Activated CD4-positive, CD25-positive, alpha-beta regulatory T cell treated with anti-CD3 and anti-CD28 coated beads, Interleukin-2, amount 50 U/mL, for 16 hours (primary cell): ENCODE measurements around the gene REXO5.

Experiments used
- DNase-seq: peaks from one replicate; pipeline ENCODE4 v3.0.0-alpha.2; 2020; ENCODE audit warnings: low read depth, low spot score

Gene REXO5

DNA sequence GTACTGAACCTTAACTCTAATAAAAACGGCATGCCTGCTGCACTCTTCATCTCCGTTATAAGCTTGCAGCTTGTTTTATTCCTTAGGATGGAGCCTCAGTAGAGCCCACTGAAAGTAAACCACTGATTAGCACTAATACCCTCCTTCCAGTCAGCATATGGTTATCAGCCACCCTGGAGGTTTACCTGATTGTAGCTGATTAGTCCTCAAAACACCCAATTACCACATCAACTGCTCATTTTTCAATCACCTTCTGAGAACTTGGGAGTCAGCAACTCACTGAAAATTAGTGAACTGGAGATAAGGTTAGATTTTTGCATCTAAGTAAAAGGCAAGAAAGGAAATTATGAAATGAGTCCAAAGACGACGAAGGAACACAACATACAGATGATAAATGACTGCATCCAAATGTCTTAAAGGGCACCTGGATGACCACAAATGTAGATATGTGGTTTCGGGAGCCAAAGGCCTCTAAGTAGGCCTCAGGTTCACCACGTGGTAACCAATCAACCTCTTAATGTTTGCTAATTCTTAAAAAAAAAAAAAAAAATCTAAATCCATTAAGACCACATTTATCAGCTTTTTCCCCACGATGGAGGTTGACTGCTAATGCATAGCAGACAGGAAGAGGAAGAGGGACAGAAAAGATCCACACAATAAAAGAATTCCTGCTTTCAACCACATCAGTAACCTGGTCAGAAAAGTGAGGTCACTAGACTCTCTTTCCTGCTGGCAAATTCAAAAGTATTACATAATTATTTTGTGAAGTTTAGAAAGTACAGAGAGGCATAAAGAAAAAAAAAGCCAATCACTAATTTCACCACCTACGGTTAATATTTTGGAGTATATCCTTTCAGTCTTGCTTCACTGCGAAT is 65.9 kb downstream of the REXO5 start:
- DNase-seq: no peak

DNA sequence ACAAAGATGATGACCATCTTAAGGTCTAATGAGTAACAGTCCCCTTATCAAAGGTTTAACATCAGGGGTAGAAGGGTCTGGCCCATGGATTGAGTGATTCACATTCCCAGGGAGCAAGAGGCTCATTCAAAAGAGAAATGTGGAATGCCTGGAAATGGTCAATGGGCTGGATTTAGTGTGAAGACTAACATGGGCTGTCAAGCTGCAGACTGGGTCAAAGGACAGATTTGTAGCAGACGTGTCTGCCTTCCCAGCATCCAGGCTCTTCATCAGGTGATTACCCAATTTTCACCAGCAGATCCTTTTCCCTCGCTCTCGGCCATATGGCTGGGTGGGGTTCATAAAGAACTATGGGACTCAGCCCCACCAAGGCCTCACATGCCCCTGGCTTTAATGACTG is 67.0 kb downstream of the REXO5 start:
- DNase-seq: no peak

DNA sequence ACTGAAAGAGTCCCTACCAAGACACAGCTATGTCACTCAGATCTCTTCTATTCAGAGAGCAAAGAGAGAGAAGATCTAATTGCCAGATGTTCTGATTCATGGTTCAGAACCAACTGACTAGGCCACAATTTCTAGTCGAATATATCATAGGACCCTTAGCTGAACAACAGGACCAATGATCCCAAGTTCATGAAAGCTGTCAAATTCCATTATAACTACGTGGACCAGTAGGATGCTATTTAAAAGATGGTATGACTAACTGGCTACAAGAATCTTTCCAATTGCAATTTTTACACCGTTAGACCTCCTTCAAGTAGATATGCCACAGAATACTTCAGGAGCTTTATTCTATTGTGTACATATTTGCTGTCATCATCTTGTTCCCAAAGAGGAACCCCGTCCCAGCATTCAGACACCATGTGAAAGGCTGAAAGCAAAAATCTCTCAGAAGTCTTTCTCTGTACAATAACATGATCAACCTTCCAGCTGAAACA is 67.8 kb downstream of the REXO5 start:
- DNase-seq: no peak

DNA sequence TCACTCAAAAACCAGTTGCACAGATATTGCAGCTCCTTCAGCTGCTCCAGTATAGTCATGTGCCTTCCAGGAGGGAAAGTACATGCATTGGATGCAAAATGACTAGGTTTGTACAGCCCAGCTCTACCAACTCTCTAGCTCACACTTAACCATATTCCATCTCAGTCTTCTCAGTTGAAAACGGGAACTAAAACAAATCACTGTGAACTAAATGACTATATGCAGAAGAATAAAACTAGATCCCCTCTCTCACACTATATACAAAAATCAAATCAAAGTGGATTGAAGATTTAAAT is 69.0 kb downstream of the REXO5 start:
- no peak for DNase-seq

DNA sequence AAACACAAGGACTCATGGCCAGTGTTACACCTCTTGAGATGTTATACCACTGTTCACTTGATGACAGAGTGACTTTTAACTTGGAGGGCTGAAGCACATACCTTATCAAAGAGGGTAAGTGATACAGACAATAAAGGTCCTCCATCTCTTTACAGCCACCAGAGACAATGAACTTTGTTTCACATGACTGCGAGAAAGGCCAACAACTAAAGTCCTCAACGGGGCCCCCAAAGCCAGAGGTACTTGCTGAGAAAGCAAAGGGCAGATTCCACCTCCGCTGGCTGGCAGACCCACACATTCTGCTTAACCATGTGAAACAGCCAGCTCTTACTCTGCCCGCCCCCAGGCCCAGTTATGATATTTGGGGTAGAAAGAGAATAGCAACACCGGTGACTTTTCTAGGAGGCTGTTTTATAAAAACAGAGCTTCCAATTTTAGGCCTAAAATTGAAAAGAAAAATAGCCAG is 72.4 kb downstream of the REXO5 start:
- DNase-seq: no peak

DNA sequence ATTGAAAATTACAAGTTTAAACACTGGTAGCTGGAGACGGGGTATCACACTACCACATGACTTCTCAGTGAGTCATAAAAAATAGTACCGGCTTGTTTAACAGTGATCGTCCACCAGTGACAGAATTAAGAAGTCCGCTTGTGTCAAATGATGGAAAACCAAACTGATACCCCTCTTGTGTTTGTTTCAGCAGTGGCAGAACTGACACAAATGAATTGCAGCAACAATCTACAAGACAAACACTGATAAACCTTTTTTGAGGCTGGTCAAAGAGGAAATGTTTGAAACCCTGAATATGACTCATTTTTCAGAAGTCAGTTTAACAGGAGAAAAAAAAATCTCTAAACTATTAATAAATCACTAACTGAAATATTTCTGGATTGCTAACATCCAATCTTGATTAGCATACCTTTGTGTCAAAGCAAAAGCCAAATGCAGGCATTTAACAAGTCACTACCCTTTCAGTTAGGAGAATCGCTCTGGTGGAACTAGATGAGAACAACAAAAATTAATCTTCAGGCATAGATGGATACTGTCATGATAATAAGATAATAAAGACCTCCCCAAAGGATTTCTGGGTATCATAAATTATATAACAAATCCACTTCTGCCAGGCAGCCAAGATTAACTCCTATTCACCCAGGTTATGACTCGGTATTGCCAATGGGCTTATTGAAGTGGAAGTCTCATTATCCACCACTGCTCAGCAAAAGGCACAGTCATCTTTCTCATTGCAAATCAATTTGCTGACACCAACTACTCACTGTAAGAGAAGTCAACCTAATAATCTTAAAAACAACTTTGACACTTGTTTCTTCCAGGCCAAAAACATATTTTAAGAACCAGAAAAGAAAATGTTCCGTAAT is 73.1 kb downstream of the REXO5 start:
- DNase-seq: no peak

DNA sequence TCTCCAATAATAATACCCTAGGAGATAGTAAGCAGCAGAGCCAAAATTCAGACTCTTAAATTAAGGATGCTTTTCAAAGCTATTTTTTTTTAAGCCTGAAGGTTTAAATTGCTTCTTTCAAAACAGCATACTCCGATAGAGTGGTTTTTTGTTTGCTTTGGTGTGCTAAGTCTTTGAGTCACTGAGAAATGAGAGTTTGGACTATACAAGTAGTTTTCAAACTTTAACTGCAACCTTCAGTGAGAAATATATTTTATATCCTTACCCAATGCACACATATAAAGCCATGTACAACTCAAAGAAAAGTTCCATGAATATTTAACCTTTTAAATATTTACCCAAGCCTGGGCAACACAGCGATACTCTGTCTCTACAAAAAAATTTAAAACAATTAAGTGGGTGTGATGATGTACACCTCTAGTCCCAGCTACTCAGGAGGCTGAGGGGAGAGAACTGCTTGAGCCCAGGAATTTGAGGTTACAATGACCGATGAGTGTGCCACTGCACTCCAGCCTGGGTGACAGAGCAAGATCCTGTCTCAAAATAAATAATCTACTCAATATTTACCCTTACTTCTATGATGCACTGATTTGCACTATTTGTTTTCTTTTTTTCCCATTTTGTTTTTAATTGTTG is 74.7 kb downstream of the REXO5 start:
- no peak for DNase-seq

DNA sequence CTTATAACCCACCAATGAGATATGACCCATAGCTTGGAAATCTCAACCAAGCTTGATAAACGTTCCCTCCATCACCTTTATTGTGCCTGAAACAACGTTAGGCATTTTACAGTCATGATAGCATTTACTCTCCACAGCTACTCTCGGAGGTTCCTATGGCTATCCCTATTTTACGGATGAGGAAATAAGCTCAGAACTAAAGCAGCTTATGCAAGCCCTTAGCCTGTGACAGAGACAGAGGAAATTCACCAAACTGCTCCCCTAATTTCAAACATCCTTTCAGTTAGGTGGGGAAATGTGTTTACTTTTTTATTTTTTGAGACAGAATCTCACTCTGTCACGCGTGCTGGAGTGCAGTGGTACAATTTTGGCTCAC is 75.2 kb downstream of the REXO5 start:
- DNase-seq: no peak

DNA sequence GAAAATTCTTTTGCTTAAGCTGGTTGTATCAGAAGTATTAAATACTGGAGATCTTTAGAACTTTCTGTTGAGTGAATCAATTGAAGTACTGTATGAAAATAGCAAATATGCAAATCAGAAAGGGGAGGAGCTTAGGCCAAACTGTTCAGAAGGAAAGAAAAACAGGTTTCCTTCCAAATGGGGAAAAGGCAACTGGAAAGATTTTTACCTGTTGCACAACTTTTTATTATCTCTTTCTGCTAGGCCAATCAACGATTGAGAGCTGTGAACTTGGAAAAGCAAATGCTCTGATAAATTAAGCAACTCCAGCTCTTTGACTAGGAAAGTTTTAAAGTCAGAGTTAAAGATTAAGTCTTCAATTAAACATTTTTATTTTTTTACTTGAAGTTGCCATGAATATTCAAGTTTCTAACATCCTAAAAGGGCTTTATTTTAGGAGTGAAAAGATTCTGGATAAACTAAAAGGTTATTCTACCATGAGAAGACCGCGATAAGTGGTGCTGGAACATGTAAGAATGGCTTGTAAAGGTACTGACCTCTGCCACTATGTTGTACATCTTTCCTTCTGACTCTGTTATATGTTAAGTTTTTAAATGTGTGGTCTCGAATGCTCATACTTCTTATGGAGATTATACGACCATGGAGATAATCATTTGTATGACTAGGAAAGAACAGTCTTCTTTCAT is 77.4 kb downstream of the REXO5 start:
- DNase-seq: no peak

DNA sequence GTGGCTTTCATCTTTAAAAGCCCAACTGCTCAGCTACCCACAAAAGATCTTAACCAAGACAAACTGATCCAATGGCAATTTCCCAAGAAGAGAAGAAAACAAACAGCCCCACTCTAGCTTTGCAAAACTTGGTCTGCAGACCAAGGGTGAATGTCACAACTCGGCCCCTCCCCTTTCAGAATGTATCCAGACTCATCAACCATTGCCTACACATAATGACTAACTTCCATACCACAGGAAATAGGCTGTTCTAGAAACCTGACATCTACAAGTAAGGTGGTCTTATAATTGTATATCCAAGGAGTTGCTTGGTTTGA is 77.9 kb downstream of the REXO5 start:
- no peak for DNase-seq

DNA sequence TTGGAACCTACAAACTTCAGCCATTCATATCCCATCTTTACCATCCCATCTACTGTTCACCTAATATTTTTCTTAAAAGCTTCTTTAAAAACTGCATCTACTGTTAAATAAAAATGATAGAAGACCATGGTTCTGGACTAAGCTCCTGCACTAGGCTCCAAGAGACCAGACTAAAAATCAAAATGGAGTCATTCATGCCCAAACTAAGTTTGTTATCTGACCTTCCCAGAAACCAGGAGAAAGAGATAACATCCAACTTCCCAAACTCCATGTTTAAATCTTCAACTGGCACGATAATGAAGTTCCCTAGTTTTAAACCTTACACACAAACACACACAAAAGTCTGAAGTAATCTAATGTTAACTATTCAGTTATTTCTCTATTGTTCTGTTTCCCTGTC is 80.0 kb downstream of the REXO5 start:
- no peak for DNase-seq

DNA sequence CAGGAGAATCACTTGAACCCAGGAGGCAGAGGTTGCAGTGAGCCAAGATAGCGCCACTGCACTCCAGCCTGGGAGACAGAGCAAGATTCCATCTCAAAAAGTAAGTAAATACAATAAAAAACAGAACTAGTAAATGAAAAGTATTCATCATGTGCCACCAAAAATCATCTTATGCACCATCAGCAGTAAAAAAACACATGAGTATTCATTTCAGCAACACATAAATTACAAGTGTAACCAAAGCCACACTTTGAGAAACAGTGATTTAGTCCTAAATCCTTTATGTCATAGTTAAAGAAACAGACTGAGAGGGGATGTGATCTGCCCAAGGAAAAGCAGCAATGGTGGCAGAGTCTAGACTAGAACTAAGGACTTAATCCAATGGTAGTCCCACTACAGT is 80.9 kb downstream of the REXO5 start:
- no peak for DNase-seq

DNA sequence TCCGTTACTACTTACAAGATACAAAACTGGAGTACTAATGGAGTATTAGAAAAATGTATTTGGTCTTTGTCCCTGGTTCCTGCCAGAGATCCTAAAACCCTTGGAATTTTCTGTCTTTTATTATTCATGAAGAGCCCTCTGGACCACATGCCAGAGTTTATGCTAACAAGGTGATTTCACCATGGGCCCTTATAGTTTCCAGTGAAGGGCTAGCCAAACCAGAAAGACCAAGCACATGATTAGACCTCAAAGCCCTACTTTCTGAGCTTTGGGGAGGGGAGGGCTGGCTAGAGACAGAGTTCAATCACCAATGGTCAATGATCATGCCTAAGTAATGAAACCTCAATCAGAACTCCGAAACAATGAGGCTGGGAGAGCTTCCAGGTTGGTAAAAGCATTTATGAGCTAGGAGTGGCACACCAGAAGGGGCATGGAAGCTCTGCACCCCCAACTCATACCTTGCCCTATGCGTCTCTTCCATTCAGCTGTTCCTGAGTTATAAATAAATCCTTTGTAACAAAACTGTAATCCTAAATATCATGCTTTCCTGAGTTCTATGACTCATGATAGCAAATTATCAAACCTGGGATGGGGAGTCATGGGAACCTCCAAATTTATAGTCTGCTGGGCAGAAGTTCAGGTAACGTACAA is 83.4 kb downstream of the REXO5 start:
- DNase-seq: no peak

DNA sequence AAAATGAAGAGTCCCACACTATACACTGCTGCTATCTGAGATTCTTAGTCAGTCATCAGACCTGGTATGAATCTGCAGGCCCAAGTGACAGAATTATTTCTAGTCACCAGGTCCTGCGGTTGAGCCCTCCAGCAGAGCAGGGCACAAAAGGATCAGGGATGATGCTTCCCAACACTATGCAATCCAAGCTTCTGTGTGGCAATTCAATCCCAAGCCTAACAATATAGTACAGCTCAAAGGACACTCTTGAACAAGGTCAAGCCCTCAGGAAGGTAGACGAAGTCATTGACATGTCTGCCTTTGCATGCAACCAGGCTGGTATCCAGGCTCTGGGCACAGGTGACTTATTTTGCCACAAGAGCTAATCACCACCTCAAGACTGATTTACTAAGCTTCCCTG is 88.1 kb downstream of the REXO5 start:
- no peak for DNase-seq

DNA sequence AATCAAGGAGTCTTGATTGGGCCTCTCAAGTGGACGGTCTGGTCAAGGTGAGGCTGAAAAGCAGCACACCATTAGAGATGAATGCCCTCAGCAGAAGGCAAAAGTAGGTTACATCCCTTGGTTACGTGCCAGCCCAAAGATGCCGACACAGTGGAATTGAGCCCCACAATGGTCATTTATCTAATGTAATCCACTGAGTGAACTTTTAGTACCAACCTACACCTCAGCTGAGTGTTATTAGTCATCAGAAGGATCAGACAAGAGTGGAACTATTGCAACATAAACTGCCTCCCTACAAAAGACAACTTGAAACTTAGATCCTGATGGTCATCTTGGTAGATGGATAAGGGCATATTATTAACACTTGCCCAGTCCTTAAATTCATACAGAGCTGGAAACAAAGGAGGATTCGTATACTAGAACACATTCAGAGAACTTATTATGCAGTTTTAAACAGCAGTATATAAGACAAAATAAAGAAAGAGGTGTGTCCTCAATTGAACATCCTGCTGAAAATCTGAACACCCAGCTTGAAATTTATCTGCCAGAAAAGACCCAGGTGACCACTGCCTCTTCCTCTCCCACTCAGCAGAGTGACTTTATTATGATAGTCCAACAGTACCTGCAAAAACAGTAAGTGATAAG is 91.0 kb downstream of the REXO5 start:
- no peak for DNase-seq

DNA sequence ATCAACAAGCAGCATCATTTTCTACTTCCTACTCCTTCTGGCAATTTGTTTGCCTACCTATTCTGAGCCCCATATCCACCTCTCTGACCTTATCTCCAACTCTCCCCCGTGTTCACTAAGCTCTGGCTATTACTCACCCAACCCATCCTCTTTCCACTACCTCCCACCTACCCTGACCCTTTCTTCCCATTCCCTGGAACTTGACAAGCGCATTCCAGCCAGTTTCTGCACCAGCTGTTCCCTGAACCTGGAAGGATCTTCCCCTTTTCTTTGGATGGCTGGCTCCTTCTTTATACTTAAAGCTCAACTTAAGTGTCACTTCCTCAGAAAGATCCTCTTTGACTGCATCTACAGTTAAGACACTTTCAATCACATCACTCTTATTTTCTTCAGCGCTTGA is 91.6 kb downstream of the REXO5 start:
- no peak for DNase-seq

DNA sequence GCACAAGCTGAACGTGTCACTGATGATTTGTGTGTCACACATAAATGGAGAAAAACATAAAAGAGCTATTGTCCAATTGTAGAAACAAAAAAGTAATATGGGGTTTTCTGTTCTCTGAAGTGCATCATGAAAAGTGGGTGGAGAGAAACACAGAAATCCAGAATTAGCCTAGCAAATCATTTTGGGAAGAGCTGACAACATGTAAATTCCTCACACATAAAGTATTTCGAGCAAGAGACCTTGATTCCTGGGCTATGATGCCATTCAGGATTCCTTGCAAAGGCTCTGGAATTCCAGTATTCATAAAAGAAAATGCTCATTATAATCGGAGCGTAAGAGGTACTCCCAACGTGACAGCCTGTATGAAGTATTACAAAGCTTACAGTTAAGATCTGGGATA is 92.7 kb downstream of the REXO5 start:
- no peak for DNase-seq
